WTC11 (cell line): ENCODE data around the gene FAF1. TPM values are rescaled to one million over a fixed set of nuclear protein-coding genes. Genes with fewer than 3 reads are reported as not detected.
A peak's percentile ranks its signal among the peaks of the same experiment; 100 is the strongest.

Experiments used
- ATAC-seq: fragments of 200-7000 bp; cut with Tn5 transposase; 2 replicates; pipeline ENCODE4 v1.10.0; 2021; ENCODE audit warnings: mild to moderate bottlenecking, moderate library complexity
- CTCF ChIA-PET: fragments of 300-600 bp; sonication (Branson Sonifier 250); formaldehyde crosslinking; loops from one replicate; lab custom pipeline; 2021; ENCODE audit warnings: antibody characterized with exemption; lab: Charles Lee
- POLR2A ChIA-PET: fragments of 350-600 bp; sonication (Branson Sonifier 250); formaldehyde crosslinking; loops from one replicate; lab custom pipeline; 2021; ENCODE audit warnings: antibody characterized with exemption; lab: Charles Lee
- DNase-seq: peaks from one replicate; pipeline ENCODE4 v3.0.0; 2021; ENCODE audit warnings: low spot score
- H3K27ac Mint-ChIP-seq: 2 replicates; pipeline ENCODE4 v1.8.0; 2021; ENCODE audit warnings: mixed read lengths
- H3K27me3 Mint-ChIP-seq: 2 replicates; pipeline ENCODE4 v1.8.0; 2021; ENCODE audit warnings: low read depth, mild to moderate bottlenecking, moderate library complexity, mixed read lengths
- H3K36me3 Mint-ChIP-seq: 2 replicates; pipeline ENCODE4 v1.8.0; 2021; ENCODE audit warnings: mixed read lengths
- H3K4me1 Mint-ChIP-seq: 2 replicates; pipeline ENCODE4 v1.8.0; 2022; ENCODE audit warnings: mixed read lengths
- H3K4me3 Mint-ChIP-seq: 2 replicates; pipeline ENCODE4 v1.8.0; 2021; ENCODE audit warnings: mild to moderate bottlenecking, moderate library complexity, mixed read lengths
- H3K9me3 Mint-ChIP-seq: 2 replicates; pipeline ENCODE4 v1.8.0; 2021; ENCODE audit warnings: mixed read lengths
- CREM ChIP-seq: sonication (generic); formaldehyde crosslinking; IDR thresholded peaks from 2 replicates; pipeline ENCODE4 v1.8.1; 2022; ENCODE audit warnings: mild to moderate bottlenecking, missing genetic modification reagents, moderate library complexity
- FOXP1 ChIP-seq: sonication (generic); formaldehyde crosslinking; IDR thresholded peaks from 2 replicates; pipeline ENCODE4 v1.8.0; 2022; ENCODE audit warnings: missing genetic modification reagents, mild to moderate bottlenecking, moderate library complexity, borderline replicate concordance
- GRHL2 ChIP-seq: fragments of 250-450 bp; sonication (Bioruptor Pico); IDR thresholded peaks from 2 replicates; pipeline ENCODE4 v1.8.0; 2022; ENCODE audit warnings: mild to moderate bottlenecking, moderate library complexity; ENCODE audit not compliant: insufficient replicate concordance, severe bottlenecking
- MYBL2 ChIP-seq: sonication (generic); formaldehyde crosslinking; IDR thresholded peaks from 2 replicates; pipeline ENCODE4 v1.8.1; 2023; ENCODE audit warnings: mild to moderate bottlenecking, moderate library complexity, missing genetic modification reagents
- NFE2L1 ChIP-seq: sonication (generic); formaldehyde crosslinking; IDR thresholded peaks from 2 replicates; pipeline ENCODE4 v1.8.1; 2023; ENCODE audit warnings: missing genetic modification reagents
- PRDM15 ChIP-seq: sonication (generic); formaldehyde crosslinking; IDR thresholded peaks from 2 replicates; pipeline ENCODE4 v1.8.0; 2022; ENCODE audit warnings: missing genetic modification reagents
- RORB ChIP-seq: fragments of 250-450 bp; sonication (Bioruptor Pico); IDR thresholded peaks from 2 replicates; pipeline ENCODE4 v1.9.0; 2021; ENCODE audit warnings: mild to moderate bottlenecking
- SMAD4 ChIP-seq: sonication (generic); formaldehyde crosslinking; IDR thresholded peaks from 2 replicates; pipeline ENCODE4 v1.8.0; 2022; ENCODE audit warnings: mild to moderate bottlenecking, missing genetic modification reagents
- SP1 ChIP-seq: sonication (generic); formaldehyde crosslinking; conservative IDR thresholded peaks from 2 replicates; pipeline ENCODE4 v1.8.1; 2022; ENCODE audit warnings: missing genetic modification reagents
- STAT6 ChIP-seq: sonication (generic); formaldehyde crosslinking; conservative IDR thresholded peaks from 2 replicates; pipeline ENCODE4 v1.8.1; 2023; ENCODE audit warnings: mild to moderate bottlenecking, low read depth, missing genetic modification reagents, moderate library complexity
- TEAD1 ChIP-seq: sonication (generic); formaldehyde crosslinking; IDR thresholded peaks from 2 replicates; pipeline ENCODE4 v1.8.0; 2022; ENCODE audit warnings: mild to moderate bottlenecking, missing genetic modification reagents
- ZNF232 ChIP-seq: sonication (generic); formaldehyde crosslinking; IDR thresholded peaks from 2 replicates; pipeline ENCODE4 v1.8.0; 2022; ENCODE audit warnings: mild to moderate bottlenecking, missing genetic modification reagents
- ZNF317 ChIP-seq: sonication (generic); formaldehyde crosslinking; IDR thresholded peaks from 2 replicates; pipeline ENCODE4 v1.8.1; 2023; ENCODE audit warnings: low read depth, mild to moderate bottlenecking, moderate library complexity, missing genetic modification reagents, borderline replicate concordance
- ZNF423 ChIP-seq: fragments of 250-450 bp; sonication (Bioruptor Pico); IDR thresholded peaks from 2 replicates; pipeline ENCODE4 v2.1.2; 2022; ENCODE audit warnings: mild to moderate bottlenecking, moderate library complexity
- total RNA-seq: library from RNA; stranded (reverse); gene quantifications from 3 replicates; pipeline ENCODE4 v1.2.3, GENCODE V29; 2021
- TF ChIP-seq, protein P1 (sequence below): sonication (generic); formaldehyde crosslinking; conservative IDR thresholded peaks from 2 replicates; pipeline ENCODE4 v1.8.1; 2022; ENCODE audit warnings: mild to moderate bottlenecking, missing genetic modification reagents
- TF ChIP-seq, protein P2 (sequence below): fragments of 250-450 bp; sonication (Bioruptor Pico); IDR thresholded peaks from 2 replicates; pipeline ENCODE4 v1.8.0; 2021; ENCODE audit warnings: mild to moderate bottlenecking
- TF ChIP-seq, protein P3 (sequence below): sonication (generic); formaldehyde crosslinking; IDR thresholded peaks from 2 replicates; pipeline ENCODE4 v1.8.0; 2023; ENCODE audit warnings: mild to moderate bottlenecking, missing genetic modification reagents

FAF1 gene
- total RNA-seq, 1 experiment from 2014 or later = 53.5 TPM

DNA sequence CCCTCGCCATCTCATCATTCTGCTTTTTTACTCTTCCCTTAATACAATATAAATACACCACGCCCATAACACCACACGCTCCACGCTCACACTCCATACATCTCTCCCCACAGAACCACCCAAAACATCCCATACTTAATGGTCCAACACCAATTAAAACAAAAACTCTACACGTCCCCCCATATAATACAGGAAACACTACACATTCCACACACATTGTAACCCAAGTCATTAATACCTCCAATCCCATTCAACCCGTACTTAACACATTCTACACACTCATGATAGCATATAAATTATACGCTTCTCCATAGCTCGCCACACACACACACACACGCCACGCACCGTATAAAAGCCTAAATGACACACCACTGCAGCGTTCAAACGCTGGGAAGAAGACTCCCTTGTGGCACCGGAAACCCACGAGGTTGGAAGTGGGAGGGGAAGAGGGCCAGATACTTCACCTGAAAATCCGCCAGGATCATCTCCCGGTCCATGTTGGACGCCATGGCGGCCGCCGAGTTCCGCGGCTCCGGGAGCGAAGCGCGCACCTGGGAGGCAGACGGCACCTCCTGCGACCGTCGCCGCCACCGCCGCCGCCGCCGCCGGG, 659 bp downstream of the FAF1 start:
- peak overlapping the region; percentile 87 for H3K4me3 Mint-ChIP-seq

More for the DNA sequence above, 659 bp downstream of the FAF1 start:
- no peak for TF ChIP-seq ZNF423 (CRISPR knock-in tag)
- TF ChIP-seq, protein P1, sequence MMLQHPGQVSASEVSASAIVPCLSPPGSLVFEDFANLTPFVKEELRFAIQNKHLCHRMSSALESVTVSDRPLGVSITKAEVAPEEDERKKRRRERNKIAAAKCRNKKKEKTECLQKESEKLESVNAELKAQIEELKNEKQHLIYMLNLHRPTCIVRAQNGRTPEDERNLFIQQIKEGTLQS (CRISPR knock-in tag) = no peak
- TF ChIP-seq, protein P2, sequence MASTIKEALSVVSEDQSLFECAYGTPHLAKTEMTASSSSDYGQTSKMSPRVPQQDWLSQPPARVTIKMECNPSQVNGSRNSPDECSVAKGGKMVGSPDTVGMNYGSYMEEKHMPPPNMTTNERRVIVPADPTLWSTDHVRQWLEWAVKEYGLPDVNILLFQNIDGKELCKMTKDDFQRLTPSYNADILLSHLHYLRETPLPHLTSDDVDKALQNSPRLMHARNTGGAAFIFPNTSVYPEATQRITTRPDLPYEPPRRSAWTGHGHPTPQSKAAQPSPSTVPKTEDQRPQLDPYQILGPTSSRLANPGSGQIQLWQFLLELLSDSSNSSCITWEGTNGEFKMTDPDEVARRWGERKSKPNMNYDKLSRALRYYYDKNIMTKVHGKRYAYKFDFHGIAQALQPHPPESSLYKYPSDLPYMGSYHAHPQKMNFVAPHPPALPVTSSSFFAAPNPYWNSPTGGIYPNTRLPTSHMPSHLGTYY (CRISPR knock-in tag) = no peak
- TF ChIP-seq, protein P3, sequence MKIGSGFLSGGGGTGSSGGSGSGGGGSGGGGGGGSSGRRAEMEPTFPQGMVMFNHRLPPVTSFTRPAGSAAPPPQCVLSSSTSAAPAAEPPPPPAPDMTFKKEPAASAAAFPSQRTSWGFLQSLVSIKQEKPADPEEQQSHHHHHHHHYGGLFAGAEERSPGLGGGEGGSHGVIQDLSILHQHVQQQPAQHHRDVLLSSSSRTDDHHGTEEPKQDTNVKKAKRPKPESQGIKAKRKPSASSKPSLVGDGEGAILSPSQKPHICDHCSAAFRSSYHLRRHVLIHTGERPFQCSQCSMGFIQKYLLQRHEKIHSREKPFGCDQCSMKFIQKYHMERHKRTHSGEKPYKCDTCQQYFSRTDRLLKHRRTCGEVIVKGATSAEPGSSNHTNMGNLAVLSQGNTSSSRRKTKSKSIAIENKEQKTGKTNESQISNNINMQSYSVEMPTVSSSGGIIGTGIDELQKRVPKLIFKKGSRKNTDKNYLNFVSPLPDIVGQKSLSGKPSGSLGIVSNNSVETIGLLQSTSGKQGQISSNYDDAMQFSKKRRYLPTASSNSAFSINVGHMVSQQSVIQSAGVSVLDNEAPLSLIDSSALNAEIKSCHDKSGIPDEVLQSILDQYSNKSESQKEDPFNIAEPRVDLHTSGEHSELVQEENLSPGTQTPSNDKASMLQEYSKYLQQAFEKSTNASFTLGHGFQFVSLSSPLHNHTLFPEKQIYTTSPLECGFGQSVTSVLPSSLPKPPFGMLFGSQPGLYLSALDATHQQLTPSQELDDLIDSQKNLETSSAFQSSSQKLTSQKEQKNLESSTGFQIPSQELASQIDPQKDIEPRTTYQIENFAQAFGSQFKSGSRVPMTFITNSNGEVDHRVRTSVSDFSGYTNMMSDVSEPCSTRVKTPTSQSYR (CRISPR knock-in tag) = no peak
- no peak for TF ChIP-seq FOXP1
- no peak for TF ChIP-seq GRHL2
- TF ChIP-seq STAT6 (CRISPR knock-in tag) = no peak
- no peak for TF ChIP-seq RORB (CRISPR knock-in tag)
- TF ChIP-seq TEAD1 (CRISPR knock-in tag) = no peak
- TF ChIP-seq CREM = no peak
- TF ChIP-seq PRDM15 = no peak
- no peak for TF ChIP-seq SMAD4
- no peak for TF ChIP-seq ZNF232 (CRISPR knock-in tag)
- TF ChIP-seq SP1 (CRISPR knock-in tag) = no peak
- TF ChIP-seq MYBL2 (CRISPR knock-in tag) = no peak
- no peak for TF ChIP-seq NFE2L1 (CRISPR knock-in tag)
- no peak for TF ChIP-seq ZNF317 (CRISPR knock-in tag)
- H3K27ac Mint-ChIP-seq = peak overlapping the region; percentile 64
- peaks cover 13% of the 10 kb centered on the region for H3K27me3 Mint-ChIP-seq
- ATAC-seq = peak; percentile 15; the same call in 1 of the 2 replicates
- no peaks in the 10 kb centered on the region for H3K36me3 Mint-ChIP-seq
- ChIA-PET CTCF (no interaction called here), POLR2A (no interaction called here)
- H3K4me1 Mint-ChIP-seq = peaks cover 14% of the 10 kb centered on the region
- H3K9me3 Mint-ChIP-seq = no peaks in the 10 kb centered on the region
- no peak for DNase-seq
